ENCODE results near the gene RNF5.
"Not testable (repeated sequence)": the region's sequence is repeated elsewhere in the genome, so short reads cannot be mapped to it uniquely, and the experiment has no call there.

Gene RNF5

DNA sequence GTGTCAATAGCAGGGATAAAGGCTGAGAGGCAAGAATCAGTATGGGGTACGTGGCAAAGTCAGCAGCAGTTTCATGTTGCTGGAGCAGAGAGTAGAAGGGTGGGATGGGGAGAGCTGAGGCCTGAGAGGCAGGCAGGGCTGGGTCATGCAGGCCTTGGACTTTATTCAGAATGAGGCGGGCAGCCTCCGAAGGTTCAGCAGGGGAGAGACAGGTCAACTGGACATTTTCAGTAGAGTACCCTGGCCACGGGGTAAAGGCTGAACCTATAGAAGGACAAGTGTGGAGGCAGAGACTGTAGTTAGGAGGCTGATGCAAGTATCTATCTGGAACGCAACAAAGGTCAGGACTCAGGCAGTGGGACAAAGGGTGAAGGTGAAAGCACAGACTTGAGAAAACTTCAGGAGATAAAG is 32.0 kb downstream of the RNF5 start:
- DNase-seq (ENCODE audit: low spot score), result no peak

DNA sequence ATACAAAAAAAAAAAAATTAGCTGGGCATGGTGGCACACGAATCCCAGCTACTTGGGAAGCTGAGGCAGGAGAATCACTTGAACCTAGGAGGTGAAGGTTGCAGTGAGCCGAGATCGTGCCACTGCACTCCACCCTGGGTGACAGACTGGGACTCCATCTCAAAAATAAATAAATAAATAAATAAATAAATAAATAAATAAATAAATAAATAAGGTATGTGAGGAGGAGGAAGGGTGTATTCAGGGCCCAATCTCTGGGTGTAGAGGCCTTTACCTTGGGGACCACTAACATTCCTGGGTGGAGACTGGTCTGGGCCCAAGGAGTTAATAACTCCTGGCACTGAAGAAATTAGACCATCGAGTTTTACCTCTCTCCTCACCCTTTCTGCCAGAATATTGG is 33.2 kb downstream of the RNF5 start:
- not testable (repeated sequence) for DNase-seq (ENCODE audit: low spot score)

DNA sequence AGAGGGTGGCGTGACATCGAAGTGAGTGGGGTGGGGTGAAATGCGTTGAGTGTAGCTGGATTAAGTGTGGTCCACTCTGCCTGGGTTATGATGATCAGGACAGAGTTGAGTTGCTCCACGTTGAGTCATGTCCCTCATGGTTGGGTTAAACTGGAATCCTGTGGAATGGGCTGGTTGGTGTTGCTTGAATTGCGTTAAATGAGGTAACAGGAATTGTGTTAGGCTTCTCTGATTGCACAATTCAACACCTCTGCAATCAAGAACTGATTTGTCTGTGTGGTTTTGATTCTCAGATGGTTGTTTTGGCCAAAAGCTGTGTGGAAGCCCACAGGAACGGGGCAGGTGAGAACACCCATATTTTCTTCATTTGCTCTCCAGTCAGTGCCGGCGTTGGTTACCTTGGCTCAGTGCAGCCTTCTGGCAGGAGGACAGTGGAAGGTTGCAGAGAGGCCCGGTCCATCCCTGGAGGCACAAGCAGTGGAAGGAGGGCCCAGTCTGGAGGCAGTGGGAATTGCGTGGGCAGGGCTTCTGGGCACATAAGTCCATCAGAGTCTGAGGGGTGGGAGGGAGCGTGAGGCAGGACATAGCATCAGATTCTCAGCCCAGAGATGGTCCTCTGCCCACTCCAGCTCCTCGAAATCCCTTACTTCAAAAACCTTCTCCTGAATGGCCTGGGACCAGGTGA is 34.0 kb downstream of the RNF5 start:
- no peak for DNase-seq (ENCODE audit: low spot score)

DNA sequence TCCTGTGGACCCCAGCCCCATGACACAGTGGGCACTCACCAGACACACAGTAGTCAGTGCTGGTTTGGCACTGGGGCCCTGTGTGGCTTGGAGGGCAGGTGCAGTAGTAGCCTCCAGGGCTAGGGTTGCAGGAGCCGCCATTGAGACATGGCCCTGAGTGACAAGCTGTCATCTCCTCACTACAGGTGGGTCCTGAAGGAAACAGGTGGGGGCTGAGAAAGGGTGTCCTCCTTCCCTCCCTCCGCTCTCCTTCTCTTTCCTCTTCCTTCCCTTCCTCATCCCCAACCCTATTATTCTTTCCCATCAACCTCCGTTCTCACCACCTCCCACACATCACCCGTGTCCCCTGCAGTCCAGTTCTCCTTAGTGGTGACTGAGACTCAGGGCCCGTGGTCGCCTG is 35.4 kb downstream of the RNF5 start:
- DNase-seq (ENCODE audit: low spot score), result no peak

DNA sequence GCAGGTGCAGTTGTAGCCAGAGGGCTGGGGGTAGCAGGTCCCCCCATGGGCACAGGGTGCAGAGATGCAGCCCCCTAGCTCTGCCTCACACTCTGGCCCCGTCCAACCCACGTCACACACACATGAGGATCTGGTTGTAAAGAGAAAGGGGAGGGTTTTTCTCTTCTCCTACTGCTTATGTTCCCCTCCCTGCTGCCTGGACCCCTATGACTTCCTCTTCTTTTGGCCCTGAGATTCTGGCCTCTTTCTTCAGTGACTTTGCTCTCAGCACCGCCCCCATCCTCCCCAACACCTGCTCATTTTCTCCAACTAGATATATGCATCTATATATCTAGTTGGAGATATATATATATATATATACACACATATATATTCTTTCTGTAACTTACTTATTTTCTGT is 35.9 kb downstream of the RNF5 start:
- DNase-seq (ENCODE audit: low spot score), result no peak

DNA sequence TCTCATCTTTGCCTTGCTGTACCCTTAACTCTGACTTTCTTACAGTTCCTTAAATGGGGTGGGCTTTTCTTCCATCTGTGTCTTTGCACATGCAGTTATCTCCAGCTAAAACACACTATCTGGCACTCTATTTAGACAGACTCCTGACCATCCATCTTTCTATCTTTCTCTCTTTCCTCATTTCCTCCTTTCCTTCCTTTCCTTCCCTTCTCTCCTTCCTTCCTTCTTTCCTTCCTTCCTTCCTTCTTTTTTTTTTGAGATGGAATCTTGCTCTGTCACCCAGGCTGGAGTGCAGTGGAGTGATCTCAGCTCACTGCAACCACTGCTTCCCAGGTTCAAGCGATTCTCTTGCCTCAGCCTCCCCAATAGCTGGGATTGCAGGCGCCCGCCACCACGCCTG is 37.4 kb downstream of the RNF5 start:
- no peak for DNase-seq (ENCODE audit: low spot score)

DNA sequence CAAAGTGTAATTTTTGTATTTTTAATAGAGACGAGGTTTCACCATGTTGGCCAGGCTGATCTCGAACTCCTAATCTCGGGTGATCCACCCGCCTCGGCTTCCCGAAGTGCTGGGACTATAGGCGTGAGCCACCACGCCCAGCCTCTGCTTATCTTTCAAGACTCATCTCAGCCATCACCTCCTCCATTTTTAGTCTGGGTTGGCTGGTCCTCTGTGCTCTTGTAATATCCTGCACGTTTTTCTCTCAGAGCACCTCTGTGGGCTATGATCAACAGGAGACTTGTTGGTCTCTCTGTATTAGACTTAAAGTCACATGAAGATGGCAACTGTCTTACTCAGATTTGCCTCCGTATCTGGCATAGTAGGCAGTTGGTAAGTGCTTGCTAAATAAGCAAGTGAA is 38.1 kb downstream of the RNF5 start:
- no peak for DNase-seq (ENCODE audit: low spot score)

DNA sequence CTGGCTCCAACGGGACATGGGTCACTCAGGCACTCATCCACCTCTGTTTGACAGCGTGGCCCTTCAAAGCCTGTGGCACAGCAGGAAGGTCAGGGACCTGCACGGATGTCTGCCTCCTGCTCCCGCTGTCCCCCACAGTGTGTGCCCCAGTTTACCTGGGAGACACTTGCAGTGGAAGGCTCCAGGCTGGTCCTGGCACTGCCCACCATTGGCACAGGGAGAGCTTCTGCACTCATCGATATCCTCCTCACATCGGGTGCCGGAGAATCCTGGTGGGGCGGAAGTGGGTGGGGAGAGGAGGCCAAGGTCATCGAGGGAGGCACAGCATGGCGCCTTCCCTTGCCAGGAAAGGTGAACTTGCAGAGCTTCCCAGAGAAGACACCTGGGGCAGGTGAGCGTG is 38.8 kb downstream of the RNF5 start:
- DNase-seq (ENCODE audit: low spot score), result no peak

DNA sequence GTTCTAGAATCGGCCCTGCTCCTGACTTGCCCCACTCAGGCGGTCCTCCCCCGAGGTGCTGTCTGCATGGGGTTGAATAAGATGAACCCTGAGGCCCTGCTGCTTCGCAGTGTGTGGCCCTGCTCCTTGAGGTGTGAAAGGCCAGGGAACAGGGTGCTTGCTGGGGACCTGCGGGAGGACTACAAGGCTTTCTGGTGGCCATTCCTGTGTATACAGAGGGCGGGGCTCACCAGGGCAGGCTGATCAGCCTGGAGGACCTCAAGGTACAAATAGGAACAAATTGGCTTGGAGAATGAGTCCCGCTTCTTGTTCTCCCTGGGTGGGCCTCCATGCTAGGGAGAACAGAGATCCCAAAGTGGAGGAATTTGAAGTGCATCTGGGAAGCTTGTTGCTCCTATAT is 40.0 kb downstream of the RNF5 start:
- no peak for DNase-seq (ENCODE audit: low spot score)

DNA sequence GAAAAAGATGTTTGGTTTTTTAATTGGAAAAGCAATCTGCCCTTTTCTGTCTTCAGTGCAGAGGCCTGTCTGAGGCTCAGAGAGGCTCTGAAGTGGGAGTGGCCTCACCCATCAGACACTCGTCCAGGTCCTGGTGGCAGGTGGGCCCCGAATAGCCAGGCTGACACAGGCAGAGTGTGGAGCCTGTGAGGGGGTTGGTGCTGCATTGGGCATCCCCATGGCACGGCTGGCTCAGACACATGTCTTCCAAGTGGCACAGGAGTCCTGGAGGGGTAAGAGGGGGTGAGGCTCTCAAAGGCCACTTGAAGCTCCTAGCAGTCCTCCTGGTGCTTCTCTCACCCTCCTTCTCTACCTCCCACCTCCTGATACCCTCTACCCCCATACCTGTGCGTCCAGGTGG is 41.8 kb downstream of the RNF5 start:
- no peak for DNase-seq (ENCODE audit: low spot score)

DNA sequence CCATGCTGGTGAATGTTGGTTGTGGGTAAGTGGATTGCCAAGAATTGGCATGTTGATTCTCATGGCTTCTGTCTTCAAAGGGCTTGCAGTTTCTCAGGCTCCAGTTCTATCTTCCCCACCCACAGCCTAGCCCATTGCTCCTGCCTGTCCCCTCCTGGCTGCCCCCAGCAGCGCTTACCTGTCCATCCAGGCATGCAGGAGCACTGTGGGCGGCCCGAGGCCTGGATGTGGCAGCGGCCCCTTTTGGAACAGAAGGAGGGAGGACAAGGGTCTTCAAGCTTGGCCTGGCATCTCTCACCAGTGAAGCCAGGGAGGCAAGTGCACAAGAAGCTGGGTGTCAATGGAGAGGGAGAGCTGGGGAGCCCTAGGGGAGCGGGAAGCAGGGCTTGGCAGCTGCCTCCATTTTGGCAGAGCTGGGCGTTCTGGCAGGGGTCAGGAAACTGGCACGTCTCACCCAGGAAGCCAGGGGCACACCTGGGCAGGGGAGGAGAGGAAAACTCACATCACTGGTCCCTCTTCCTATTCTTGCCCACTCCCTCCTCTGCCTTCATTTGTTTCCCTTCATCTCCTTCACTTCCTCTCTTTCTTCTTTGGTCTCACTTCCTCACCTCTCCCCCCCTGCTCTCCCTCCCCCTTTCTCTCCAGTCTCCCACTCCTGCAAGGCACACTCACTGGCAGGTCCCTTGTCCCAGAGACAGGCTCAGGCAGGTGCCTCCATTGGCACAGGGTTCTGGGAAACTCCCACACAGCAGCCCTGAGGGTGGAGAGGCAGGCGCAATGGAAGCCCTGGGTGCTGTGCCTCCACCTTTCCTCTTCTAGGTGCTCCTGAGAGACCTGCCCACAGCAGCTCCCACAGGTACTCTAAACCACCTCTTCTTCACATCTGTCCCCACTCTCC is 44.4 kb downstream of the RNF5 start:
- no peak for DNase-seq (ENCODE audit: low spot score)

DNA sequence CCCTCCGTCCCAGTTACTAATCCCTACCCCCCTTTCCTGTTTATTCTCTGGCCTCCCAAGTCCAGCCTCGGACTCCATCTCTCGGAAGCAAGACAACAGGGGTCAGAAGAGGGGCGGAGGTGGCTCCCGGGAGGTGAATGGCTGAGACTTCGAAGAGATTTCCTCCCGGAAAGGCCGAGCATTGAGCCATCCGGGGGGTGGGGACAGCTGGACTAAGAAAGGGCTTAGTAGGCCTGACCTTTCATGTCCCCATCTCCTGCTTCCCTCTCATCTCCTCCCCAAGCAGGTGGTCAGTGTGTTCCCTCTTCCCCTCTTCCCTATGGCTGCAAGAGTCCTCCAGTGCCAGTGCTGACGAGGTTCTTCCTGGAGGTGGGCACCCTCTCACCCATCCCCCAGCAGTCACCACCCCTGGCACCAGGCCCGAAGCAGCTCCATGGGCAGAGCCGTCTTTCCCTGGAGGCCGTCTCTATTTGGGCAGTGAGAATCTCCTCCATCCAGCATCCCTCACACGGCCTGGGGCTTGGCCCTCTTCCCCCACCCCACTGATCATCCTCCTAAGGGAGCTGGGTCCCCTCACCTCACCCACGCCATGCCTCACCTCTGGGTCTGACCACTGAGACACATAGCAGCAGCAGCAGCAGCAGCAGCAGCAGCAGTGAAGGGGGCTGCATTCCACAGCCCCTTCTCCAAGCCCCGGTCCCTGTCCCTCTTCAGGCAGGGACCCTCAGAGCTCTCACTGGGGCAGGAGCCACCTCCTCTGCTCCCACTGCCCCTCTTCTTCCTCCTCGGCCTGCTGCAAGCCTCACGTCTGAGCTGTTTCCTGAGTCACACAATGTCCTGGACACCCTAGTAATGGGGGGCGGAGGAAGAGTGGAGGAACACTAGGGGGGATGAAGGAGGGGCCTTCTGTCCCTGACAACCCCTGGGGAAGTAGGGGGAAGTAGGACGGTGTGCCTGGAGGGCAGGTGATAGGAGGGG is 45.3 kb downstream of the RNF5 start, which contains the start of gene NOTCH4:
NOTCH4 (minus strand) TSS at position 810 of the 978 bp plus-strand sequence; CDS start at position 671, 139 bp downstream.
- no peak for DNase-seq (ENCODE audit: low spot score)

DNA sequence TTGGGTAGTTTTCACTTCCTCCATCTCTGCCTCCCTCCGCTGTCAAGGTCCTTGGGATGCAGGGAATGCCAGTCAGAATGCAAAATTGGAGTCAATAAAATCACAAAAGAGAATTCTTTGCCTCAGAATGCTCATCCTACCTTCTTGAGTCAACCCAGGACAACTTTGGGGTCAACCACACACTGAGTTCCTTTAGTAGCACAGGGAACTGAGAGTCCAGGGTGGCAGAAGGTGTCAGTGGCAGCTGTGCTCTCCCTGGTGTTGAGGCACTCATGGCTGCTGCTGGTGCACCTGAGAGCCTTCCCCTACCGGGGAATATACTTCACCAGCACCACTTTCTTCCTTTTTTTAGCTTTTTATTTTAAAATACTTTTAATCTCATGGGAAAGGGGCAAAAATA is 46.5 kb downstream of the RNF5 start:
- no peak for DNase-seq (ENCODE audit: low spot score)

DNA sequence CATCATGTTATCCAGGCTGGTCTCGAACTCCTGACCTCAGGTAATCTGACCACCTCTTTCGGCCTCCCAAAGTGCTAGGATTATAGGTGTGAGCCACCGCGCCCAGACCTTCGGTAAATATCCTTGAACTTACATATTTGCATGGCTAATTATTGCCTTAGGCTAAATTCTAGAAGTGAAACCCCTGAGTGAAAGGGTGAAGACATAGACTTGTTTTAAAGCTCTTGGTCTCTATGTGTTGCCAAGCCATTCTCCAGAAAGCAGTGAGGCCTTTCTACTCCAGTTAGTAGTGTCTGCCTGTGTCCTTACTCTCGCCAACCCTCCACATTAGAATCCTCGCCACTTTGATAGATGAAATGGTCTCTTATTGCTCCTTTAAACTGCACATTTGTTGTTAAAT is 48.2 kb downstream of the RNF5 start:
- DNase-seq (ENCODE audit: low spot score), result no peak

Measured in hematopoietic multipotent progenitor cell treated with erythropoietin and hydrocortisone succinate and interleukin-3 and kit ligand, for 17 days (in vitro differentiated cells).